Measurements from ENCODE around the gene TMEM242.

- TF ChIP-seq CTCF (IDR thresholded peaks at IDR 0.05) (no peak), EP300 (IDR thresholded peaks at IDR 0.05) (no peak)
Measured at GRCh38 chr6:157280157-157280556, 43.2 kb downstream of the TMEM242 start.
